Umbilical cord (tissue), 2 donors: ENCODE measurements around the gene RRP8. TPM values are rescaled to one million over a fixed set of nuclear protein-coding genes. Genes with fewer than 3 reads are reported as not detected.
A peak's percentile ranks its signal among the peaks of the same experiment; 100 is the strongest.

Experiments
- DNase-seq: peaks from one replicate; pipeline ENCODE4 v3.0.0-alpha.2; 2015; ENCODE audit warnings: low spot score
- total RNA-seq: library from RNA; depleted of rRNA; stranded (reverse); fragments of >200 nt; gene quantifications from one replicate; pipeline ENCODE4 v1.2.3, GENCODE V29; 2014; ENCODE audit warnings: low replicate concordance; ENCODE audit not compliant: insufficient read depth

The RRP8 gene
- total RNA-seq, 1 donor from 2014 or later, result 10.6 TPM

DNA sequence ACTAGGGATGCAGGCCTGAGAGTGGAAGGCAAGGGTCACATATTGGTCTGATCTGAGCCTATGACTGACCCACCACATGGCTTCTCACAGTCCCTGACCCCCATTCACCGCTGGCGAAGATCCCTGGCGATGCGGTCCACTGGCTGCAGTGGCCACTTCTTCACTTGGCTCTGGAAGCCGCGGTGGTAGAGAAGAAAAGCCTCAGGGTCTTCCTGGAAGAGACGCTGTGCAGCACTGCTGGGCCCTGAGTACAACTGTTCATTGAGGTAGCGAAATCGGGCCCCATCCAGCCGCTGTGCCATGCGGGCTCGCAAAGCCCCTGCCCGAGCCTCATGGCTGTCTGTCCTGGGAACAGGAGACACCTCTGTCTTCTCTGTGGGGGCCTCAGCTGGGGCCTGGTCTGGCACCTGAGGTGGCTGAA, 2.4 kb downstream of the RRP8 start:
- DNase-seq, result no peak

DNA sequence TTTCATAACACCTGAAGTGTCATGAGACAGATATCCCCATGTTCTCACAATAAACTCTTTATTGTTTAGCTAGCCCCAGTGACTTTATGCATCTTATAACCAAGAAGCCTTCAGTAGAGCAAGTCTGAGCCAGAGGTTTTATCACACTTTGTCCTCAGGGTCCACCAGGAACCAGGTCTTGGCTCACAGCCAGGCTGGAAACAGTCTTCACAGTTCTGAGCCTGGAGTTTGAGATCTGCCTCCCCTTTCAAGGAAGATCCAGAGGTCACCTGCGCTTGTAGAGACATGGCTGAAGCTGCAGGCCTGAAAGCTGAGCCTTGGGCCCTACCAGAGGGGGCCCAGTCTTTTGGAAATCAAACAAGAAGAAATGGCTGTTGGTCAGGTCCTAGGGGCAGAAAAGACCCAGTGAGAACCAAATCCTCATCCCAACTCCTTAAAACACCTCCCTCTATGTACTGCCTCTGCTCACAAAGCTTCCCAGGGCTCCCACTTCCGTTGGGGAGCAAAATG, 3.5 kb downstream of the RRP8 start:
- no peak for DNase-seq

DNA sequence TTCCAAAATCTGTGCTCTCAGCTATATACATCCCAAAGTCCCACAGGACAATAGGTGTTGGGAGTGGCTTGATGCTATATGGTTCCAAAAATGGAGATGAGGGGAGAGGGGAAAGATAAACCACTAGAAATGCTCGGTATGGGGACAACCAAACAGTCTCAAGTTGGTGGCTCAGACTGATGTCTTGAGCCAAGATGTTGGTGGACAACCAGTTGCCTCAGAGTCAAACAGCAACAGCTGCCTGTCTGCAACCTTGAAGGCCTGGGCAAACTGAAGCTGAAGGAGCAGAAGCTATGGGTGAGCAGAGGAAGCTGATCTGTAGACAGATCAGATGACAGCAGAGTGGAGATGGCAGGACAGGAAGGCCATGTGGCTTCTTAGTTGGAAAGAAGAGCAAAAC, 4.0 kb downstream of the RRP8 start:
- DNase-seq, result no peak

DNA sequence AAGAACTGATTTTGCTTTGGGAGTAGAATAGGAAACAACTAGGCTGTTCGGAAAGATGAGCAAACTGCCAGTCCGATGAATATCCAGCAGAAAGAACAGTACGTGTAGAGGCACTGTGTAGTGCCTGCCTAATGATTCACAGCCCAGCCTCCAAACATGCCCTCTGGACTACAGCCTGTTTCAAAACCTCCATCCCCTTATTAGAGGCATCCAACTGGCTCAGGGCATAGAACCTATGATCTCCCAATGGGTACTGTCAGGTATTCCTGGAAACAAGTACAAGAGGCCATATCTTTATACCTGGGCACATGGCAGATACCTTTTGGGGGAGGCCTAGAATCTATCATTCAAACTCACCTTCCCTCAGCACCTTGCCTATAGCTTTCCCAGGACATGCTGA, 4.9 kb downstream of the RRP8 start:
- DNase-seq, result no peak

DNA sequence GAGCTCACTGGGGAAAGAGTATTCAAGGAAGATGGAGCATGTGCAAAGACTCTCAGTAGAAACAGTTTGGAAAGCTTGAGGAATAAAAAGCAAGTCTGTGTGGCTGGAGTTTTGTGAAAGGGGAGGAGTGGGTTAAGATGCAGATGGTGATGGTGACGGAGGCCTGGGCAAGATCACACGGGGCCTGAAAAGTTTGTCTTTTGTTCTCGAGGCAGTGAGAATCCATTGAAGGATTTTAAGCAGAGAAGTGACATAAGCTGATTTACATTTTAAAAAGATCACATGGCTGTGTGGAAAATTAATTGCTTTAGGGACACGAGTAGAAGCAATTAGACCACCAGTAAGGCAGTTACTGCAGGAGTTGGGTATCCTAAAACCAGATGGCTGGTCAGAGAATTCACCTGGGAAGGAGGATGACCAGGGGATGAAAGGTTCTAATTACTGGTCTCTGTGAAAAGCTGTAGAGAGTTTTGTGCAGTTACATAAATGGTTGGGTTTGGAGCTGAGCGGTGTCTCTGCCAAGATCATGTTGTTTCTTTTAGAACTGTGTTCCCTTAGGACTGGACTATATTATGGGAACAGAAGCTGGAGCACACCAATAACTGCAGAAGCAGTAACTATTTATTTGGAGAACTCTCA, 7.1 kb downstream of the RRP8 start:
- DNase-seq, result no peak

DNA sequence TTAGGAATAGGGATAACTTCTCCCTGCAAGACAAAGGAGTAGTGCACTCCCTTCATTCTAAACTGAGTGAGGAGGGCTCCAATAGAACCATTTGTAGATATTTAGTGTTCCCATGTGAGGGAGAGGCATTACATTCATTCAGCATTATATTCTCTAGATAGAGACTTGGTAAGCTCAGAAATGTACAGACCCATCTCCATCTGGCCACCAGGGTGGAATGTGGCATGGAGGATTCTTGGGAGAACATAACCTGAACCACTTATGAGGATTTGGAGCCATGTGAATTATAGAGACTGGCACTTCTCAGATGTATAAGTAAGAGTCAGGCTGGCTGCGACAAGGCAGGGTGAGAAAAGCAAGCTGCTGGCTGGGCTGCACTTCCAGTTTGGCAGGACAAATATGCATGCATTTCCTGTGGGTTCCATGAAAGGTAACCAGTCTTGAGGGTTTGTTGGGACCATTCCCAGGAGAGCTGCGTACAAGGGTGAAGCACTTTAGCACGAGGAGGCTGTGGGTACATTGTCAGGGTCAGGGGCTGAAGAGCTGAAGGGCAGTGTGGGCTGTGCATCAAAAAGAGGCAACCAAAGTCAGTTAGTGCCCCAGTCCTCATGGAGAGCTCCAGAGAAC, 9.2 kb downstream of the RRP8 start:
- DNase-seq, result no peak

DNA sequence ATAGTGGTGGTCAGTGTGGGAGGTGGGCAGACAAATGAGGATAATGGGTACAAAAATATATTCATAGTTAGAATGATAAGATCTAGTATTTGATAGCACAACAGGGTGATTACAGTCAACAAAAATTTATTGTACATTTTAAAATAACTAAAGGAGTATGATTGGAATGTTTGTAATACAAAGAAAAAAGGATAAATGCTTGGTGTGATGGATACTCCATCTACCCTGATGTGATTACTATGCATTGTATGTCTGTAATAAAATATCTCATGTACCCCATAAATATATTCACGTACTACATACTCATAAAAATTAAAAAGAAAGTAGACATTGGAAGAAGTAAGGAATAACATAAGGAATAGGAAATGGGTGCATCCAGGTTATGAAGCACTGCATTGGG, 15.4 kb downstream of the RRP8 start:
- no peak for DNase-seq

DNA sequence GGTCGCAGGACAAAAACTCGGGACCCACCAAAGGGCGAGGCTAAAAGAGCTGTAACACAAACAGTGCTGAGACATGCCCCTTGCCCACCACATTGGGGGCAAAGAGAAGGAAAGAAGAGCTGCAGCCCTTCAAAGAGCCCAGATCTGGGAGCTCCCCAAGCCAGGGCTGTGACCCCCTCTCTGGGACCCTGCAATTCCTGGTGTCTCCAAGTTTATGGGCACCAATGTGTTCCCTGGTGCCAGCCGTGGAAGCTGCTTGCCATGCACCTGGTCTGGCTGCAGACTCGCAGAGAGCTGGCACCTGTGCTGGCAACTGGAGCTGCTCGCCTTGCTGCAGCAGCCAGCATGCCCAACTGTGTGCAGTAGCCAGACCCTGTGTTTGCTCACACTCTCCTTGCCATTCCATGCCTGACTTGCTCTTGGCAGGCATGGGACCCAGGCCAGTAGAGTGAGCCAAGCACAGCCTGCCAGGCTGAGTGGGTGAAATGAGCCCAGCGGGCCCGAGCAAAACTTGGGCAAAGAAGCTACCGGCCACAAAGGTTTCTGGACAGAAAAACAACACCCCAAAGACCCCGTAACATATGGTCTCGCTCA, 16.0 kb downstream of the RRP8 start:
- DNase-seq, result no peak

DNA sequence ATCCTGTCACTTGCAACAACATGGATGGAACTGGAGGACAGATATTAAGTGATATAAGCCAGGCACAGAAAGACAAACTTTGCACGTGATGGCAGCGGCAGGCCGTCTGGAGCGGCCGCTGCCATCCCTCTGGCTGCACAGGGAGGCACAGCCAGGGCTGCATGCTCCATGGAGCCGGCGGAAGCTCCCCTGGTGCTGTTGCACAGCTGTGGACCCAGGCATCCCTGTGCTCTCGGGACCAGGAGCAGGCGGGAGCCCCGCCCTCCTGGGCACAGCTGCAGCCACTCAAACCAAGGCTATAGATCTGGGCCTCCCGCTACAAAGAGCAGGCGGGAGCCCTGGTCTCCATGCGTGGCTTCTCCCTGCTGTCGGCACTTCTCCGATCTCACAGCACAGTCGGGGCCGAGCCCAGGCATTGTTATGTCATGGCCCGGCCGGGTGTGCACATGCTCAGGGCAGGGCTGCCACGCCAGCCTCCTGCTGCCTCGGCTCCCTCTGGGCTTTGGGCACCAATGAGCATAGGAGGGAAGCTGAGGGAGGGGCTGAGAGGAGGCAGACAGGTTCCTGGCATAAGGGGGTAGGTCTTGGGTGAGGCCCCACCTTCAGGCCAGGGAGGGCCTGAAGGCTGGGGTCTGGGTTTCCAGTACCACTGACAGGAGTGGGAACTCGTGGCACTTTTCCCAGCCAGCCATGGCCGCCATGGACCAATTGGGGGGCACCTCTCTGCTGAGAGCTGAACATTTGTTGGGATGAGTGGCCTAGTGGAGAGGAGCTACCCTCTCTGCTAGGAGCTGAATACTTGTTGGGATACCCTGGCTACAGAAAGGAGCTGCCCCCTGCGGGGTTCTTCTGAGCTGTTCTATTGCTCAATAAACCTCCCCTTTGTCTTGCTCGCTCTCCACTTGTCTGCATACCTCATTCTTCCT, 16.7 kb downstream of the RRP8 start:
- DNase-seq, result no peak

DNA sequence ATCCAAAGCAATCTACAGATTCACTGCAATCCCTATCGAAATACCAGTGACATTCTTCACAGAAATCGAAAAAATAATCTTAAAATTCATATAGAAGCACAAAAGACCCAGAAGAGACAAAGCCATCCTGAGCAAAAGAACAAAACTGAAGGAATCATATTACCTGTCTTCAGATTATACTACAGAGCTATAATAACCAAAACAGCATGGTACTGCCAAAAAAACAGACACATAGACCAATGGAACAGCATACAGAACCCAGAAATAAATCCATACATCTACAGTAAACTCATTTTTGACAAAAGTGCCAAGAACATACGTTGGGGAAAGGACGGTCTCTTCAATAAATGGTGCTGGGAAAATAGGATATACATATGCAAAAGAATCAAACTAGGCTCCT, 18.9 kb downstream of the RRP8 start:
- DNase-seq, result no peak

DNA sequence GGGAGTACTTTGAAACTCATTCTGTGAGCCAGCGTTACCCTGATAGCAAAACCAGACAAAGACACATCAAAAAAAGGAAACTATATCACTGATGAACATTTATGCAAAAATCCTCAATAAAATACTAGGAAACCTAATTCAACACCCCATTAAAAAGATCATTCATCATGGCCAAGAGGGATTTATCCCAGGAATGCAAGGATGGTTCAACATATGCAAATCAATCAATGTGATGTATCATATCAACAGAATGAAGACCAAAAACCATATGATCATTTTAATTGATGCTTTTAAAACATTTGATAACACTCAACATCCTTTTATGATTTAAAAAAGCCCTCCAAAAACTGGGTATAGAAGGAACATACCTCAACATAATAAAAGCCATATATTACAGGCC, 19.8 kb downstream of the RRP8 start:
- DNase-seq, result no peak

DNA sequence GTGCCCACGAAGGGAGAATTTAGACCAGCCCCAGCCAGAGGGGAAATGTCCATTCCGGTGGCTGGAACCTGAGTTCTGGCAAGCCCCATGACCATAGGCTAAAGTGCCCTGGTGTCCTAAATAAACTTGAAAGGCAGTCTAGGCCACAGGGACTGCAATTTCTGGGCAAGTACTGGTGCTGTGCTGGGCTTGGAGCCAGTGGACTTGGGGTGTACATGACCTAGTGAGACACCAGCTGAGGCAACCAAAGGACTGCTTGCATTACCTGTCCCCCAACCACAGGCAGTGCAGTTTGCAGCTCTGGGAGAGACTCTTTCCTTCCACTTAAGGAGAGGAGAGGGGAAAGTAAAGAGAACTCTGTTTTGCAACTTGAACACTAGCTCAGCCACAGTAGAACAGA, 23.7 kb downstream of the RRP8 start:
- no peak for DNase-seq

DNA sequence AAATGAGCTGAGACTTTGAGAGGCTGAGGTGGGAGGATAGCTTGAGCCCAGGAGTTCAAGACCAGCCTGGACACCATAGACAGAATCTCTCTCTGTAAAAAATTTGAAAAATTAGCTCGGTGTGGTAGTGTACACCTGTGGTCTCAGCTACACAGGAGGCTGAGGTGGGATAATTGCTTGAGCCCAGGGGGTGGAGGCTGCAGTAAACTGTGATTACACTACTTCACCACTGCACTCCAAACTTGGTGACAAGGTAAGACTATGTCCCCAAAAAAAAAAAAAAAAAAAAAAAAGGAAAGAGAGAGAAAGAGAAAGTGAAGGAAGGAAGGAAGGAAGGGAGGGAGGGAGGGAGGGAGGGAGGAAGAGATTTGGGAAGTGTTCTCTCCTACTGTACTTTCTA, 25.3 kb downstream of the RRP8 start:
- DNase-seq, result no peak

DNA sequence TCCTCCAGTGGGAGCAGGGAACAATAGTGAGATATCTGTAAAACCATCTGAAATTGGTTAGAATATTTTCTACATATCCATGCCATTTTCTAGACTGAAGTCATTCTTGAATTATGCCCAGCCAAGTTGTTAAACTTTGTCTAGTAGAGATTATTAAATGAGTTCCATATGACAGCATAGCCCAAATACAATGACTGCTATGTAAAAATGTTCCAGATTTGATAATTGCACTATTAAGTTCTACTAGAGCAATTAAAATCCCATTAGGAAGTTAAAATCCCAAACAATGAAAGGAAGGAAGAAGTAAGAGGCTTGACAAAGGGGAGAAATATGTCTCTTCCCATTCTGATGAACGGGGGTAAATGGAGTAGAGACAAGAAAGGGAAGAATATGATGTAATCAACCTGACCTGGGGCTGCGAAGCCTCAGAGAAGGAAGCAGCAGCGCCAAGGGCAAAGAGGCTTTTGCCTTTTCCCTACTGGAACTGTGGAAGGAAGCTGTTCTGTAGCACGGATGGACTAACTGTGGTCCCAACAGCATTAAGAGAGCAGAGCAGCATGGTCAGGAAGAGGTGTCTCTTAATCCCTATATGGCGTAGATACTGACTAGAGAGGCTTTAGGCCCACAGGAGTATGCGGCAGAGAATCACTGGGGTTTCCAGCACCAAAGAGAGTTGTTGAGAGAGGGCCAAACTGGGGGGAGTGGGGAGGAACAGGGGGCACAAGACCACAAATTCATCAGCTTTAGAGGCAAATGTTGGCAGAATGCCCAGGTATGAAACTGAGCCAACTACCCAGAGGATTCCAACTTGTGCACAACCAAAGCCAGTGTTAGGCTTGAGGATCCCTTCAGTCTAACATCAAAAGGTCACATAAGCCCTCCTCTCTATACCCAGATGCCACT, 26.7 kb downstream of the RRP8 start:
- peak; percentile 97 for DNase-seq

DNA sequence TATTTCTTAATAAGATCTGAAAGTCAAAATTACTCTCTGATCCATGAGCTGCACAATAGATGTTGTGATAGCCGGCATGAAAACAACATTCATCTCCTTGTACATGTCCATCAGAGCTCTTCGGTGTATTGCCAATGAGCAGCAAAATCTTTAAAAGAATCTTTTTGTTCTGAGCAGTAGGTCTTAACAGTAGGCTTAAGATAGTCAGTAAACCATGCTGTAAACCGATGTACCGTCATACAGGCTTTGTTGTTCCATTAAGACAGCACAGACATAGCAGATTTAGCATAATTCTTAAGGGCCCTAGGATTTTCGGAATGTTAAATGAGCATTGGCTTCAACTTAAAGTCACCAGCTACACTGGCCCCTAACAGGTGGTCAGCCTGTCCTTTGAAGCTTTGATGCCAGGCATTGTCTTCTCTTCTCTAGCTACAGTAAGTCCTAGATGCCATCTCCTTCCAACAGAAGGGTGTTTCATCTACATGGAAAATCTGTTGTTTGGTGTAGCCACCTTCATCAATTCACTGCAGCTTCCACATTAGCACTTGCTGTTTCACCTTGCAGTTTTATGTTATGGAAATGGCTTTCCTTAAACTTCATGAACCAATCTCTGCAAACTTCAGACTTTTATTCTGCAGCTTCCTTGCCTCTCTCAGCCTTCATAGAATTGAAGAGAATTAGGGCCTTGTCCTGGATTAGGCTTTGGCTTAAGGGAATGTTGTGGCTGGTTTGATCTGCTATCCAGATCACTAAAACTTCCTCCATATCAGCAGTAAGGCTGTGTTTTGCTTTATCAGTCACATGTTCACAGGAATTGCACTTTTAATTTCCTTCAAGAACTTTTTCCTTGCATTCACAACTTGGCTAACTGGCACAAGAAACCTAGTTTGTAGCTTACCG, 28.4 kb downstream of the RRP8 start:
- DNase-seq, result peak; percentile 46

DNA sequence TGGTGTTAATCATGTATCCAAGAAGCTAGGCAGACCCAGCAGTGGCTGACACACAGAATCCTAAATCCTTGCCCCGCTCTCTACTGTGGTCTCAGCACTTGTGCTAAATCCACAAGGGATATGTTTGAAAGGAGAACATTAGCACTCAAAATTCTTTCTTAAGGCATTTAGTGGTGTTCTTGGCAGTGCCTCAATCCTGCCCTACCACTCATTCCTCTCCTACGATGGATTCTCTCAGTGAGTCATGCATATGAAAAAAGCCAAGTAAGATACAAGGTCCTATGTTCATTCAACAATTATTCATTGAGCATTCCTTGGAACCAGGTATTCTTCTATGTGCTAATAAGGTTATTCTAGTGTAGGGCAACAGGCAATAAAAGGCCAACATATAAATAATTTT, 31.2 kb downstream of the RRP8 start:
- peak; percentile 86 for DNase-seq

DNA sequence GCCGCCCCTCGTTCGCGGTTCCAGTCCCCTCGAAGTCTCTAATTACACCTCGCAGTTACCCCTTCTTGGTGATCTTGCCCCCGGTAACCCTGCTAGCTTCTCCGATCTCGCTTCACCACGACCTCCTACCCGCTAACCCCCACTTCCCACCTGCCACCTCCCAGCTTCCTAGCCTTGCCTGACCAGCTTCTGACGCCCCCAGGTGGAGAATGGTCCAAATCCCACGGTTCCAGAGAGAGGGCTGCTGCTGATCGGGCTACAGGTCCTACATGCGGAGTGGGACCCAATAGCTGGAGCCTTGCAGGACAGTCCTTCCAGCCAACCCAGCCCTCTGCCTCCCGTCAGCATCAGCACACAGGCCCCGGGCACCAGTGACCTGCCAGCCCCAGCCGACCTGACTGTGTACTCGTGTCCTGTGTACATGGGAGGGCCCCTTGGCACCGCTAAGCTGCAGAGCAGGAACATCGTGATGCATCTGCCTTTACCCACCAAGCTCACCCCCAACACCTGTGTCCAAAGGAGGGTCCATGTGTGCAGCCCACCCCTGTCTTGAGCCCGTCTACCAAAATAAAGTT, 31.9 kb downstream of the RRP8 start:
- no peak for DNase-seq

DNA sequence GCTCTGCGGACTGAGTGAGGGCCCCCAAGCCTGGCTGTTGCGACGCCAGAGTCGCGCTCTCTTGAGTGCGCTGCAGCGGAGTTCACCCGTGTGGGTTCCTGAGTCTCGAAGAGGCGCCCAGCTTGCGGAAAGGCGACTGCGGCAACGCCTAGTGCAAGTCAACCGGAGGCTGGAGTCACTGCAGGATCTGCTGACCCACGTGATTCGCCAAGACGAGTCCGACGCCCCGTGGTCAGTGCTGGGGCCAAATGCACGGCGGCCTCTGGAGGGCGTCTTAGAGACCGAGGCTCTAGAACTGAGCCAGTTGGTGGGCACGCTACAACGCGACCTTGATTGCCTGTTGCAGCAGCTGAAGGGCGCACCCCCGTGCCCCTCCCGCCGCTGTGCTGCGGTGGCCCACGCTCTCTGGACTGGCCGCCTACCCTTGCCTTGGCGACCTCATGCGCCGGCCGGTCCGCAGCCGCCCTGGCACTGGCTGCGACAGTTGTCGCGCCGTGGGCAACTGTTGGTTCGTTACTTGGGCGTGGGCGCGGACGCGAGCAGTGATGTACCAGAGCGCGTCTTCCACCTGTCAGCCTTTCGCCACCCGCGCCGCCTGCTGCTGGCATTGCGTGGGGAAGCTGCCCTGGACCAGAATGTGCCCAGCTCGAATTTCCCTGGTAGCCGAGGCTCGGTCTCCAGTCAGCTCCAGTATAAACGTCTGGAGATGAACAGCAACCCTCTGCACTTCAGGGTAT, 32.6 kb downstream of the RRP8 start:
- DNase-seq, result no peak

DNA sequence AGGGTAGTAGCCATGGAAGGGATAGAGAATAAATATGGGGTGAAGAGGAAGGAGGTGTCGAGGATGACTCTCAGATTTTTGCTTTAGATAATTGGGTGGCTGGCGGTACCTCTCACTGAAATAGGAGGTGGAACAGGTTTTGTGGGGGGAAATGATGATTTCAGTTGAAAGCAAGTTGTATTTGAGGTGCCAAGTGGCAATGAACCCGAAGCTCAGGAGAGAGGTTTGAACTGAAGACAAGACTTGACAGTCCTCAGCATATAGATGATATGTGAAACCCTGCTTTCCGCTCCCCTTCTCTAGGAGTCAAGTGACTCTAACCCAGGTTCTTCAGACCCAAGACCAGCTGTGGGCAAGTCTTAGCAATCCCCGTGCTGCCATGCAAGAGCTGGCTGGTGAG, 33.7 kb downstream of the RRP8 start:
- no peak for DNase-seq
